WI38 (cell line): ENCODE results near the gene SMPDL3B.

Source experiments
- H3K4me3 ChIP-seq: 2 replicates; pipeline ENCODE4 v1.5.1; 2011; ENCODE audit warnings: low read depth, mild to moderate bottlenecking, control low read depth, low read length
- CTCF ChIP-seq: IDR thresholded peaks from 2 replicates; pipeline ENCODE4 v1.5.1; 2012; ENCODE audit warnings: low read depth, mild to moderate bottlenecking, control low read depth, low read length

SMPDL3B gene

GRCh38 chr1:27934818-27935549, at the start of gene SMPDL3B:
TSS of gene SMPDL3B (plus strand) at chr1:27935000. CDS start at chr1:27935184, 184 bp downstream.
- no peak within 1 kb of the TSS for H3K4me3 ChIP-seq
- no peak for TF ChIP-seq CTCF

- no peak for TF ChIP-seq CTCF
- H3K4me3 ChIP-seq: no peak overlapping the region
These were observed 49.7 kb upstream of the SMPDL3B start for GRCh38 chr1:27885114-27885528.

GRCh38 chr1:27885621-27886352, 49.0 kb upstream of the SMPDL3B start:
- H3K4me3 ChIP-seq: no peak overlapping the region
- no peak for TF ChIP-seq CTCF

- H3K4me3 ChIP-seq: no peak overlapping the region
- no peak for TF ChIP-seq CTCF
These were observed 48.5 kb upstream of the SMPDL3B start for GRCh38 chr1:27886353-27886679.

- no peak overlapping the region for H3K4me3 ChIP-seq
- no peak for TF ChIP-seq CTCF
These were observed 48.1 kb upstream of the SMPDL3B start for GRCh38 chr1:27886744-27887143.

GRCh38 chr1:27887215-27888021, 47.4 kb upstream of the SMPDL3B start:
- TF ChIP-seq CTCF: no peak
- H3K4me3 ChIP-seq: no peak overlapping the region

- no peak for TF ChIP-seq CTCF
- no peak overlapping the region for H3K4me3 ChIP-seq
These were observed 45.3 kb upstream of the SMPDL3B start for GRCh38 chr1:27889506-27889905.
